Mucosa of rectum (tissue), 2 donors: Measurements from ENCODE around the gene APEX2.

ENCODE experiments used
- H3K27ac ChIP-seq, 2 donors: one replicate each; pipeline ENCODE4 v1.7.0; 2013; ENCODE audit warnings: inconsistent platforms in 2 of 2, low read depth in 2 of 2, low read length in 2 of 2
- H3K27me3 ChIP-seq, 2 donors: one replicate each; pipeline ENCODE4 v1.7.0; 2013; ENCODE audit warnings: low read length in 2 of 2; ENCODE audit not compliant: control insufficient read depth in 2 of 2, insufficient read depth in 2 of 2
- H3K36me3 ChIP-seq, 2 donors: one replicate each; pipeline ENCODE4 v1.7.0; 2013; ENCODE audit warnings: low read length in 2 of 2; ENCODE audit not compliant: control insufficient read depth in 2 of 2, insufficient read depth in 2 of 2
- H3K4me1 ChIP-seq, 2 donors: one replicate each; pipeline ENCODE4 v1.7.0; 2013; ENCODE audit warnings: low read length in 2 of 2, mild to moderate bottlenecking in 1 of 2; ENCODE audit not compliant: control insufficient read depth in 2 of 2, insufficient read depth in 2 of 2
- H3K4me3 ChIP-seq, 2 donors: one replicate each; pipeline ENCODE4 v1.7.0; 2013; ENCODE audit warnings: low read length in 2 of 2
- H3K9ac ChIP-seq, 2 donors: one replicate each; pipeline ENCODE4 v1.7.0; 2013; ENCODE audit warnings: low read length in 2 of 2, low read depth in 1 of 2, mild to moderate bottlenecking in 1 of 2
- H3K9me3 ChIP-seq, 2 donors: one replicate each; pipeline ENCODE4 v1.7.0; 2013; ENCODE audit warnings: low read length in 2 of 2; ENCODE audit not compliant: control insufficient read depth in 2 of 2
- donor health status: healthy.
- donor health status: Normal muscosa, but diverticular disease.

Gene APEX2

DNA sequence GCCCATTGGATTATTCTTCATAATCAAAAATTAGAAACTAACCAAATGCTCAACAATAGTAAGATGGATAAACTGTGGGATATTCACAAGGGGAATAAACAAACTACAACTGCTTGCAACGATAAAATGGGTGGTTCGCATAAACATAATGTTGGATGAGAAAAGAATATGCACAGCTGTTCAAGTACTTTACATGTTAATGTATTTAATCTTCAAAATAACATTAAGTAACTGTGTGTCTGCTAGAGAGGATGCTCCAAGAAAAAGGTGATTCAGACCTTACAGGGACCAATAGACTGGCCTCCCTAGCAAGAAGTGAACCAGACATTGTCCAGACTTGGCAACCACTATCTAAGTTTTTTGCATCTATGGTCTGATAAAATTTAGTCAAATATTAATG is 8.5 kb upstream of the APEX2 start:
- H3K27ac ChIP-seq, result no peak overlapping the region
- H3K9me3 ChIP-seq, result no peaks in the 10 kb centered on the region
- no peak overlapping the region for H3K4me3 ChIP-seq
- H3K27me3 ChIP-seq, result peaks cover 0 to 3% of the 10 kb centered on the region in 2 donors
- no peaks in the 10 kb centered on the region for H3K36me3 ChIP-seq
- H3K4me1 ChIP-seq, result no peaks in the 10 kb centered on the region
- H3K9ac ChIP-seq, result no peak overlapping the region

DNA sequence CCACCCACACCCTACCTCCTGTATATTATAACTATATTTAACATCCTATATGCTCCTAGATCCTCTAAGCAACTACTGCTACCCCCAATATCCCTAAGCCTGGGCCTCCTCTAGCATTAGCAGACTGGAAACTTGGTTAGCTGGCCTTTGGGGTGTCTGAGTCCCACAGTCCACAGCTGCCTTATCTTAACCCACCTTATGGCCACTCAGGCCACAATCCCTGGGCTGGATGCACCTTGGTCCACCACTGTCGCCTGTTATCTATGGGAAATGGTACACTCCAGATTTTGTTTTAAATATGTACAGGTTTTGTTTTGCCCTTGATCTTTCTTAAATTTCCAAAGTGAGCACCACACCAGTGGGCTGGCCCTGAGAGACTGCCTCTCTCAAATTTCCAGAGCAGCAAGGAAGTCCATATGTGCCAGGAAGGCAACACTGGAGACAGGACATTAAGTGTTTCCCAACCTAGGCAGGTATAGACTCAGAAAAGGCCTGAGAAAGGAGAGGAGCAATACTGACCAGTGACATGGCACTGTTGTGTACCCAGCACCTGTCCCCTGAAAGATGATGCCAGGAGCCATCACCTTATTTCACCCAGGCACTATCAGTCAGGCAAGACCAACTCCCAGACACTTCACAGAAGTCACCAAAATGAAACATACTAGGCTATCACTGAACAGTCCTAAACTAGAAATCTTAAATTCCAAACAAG is 7.1 kb upstream of the APEX2 start:
- Histone ChIP-seq H3K9ac (no peak overlapping the region), H3K9me3 (no peaks in the 10 kb centered on the region), H3K36me3 (no peaks in the 10 kb centered on the region), H3K4me1 (no peaks in the 10 kb centered on the region), H3K4me3 (no peak overlapping the region), H3K27ac (no peak overlapping the region), H3K27me3 (peaks cover 0 to 3% of the 10 kb centered on the region in 2 donors)

GRCh38 chrX:54994099-54994498 is 6.1 kb upstream of the APEX2 start, which contains the start of gene PFKFB1:
TSS of gene PFKFB1 (minus strand) at chrX:54994188. CDS start at chrX:54994007, 181 bp downstream.
- Histone ChIP-seq H3K9me3 (no peaks in the 10 kb centered on the region), H3K4me3 (no peak within 1 kb of the TSS), H3K27me3 (peaks cover 0 to 3% of the 10 kb centered on the region in 2 donors), H3K36me3 (no peaks in the 10 kb centered on the region), H3K4me1 (no peaks in the 10 kb centered on the region), H3K9ac (no peak within 1 kb of the TSS), H3K27ac (no peak within 1 kb of the TSS)

- Histone ChIP-seq H3K9me3 (no peaks in the 10 kb centered on the region), H3K4me1 (no peaks in the 10 kb centered on the region), H3K27me3 (peaks cover 0 to 3% of the 10 kb centered on the region in 2 donors), H3K36me3 (no peaks in the 10 kb centered on the region), H3K27ac (no peak overlapping the region), H3K9ac (no peak overlapping the region), H3K4me3 (no peak overlapping the region)
Observed at GRCh38 chrX:54994668-54995351, 5.4 kb upstream of the APEX2 start.

DNA sequence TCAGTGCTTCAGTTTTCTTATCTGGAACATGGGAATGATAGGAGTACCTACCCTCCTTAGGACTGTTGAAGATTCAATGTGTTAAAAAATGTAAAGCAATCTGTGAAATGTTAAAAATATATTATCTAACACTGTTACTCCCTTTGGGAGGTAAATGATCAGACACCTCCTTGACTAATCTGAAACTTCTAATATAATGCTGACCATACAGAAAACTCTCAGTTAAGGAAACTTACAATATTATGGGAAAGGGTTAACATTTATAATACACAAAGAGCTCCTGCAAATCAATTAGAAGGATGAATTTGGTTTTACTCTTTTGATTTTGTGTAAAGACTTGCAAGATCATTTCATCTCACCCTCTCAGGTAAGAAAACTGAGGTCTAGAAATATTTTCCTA is 4.5 kb upstream of the APEX2 start:
- Histone ChIP-seq H3K4me3 (no peak overlapping the region), H3K9ac (no peak overlapping the region), H3K36me3 (no peaks in the 10 kb centered on the region), H3K27ac (no peak overlapping the region), H3K27me3 (peaks cover 0 to 3% of the 10 kb centered on the region in 2 donors), H3K4me1 (peaks cover 0 to 2% of the 10 kb centered on the region in 2 donors), H3K9me3 (no peaks in the 10 kb centered on the region)

GRCh38 chrX:55004231-55004630 is 4.1 kb downstream of the APEX2 start:
- Histone ChIP-seq H3K4me1 (peaks cover 15 to 20% of the 10 kb centered on the region in 2 donors), H3K27me3 (no peaks in the 10 kb centered on the region), H3K4me3 (no peak overlapping the region), H3K36me3 (peaks cover 0 to 30% of the 10 kb centered on the region in 2 donors), H3K9ac (no peak overlapping the region), H3K27ac (no peak overlapping the region), H3K9me3 (no peaks in the 10 kb centered on the region)

DNA sequence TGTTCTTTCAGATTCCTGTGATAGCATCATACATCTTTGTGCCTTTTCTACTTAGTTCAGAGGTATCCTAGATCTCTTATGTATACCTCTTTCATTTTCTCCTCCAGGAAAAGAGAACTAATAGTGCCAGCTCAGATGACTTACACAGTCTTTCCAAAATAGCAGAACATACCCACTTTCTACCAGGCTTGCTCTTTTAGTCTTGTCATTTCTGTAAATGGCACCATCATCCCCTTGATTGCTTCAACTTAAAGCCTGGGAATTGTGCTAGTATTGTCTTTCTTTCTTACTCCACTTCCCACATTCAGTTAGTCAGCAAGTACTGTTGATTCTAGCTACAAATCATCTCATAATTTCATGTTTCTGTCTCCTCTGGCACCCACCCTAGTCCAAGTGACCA is 5.1 kb downstream of the APEX2 start:
- no peak overlapping the region for H3K9ac ChIP-seq
- no peaks in the 10 kb centered on the region for H3K27me3 ChIP-seq
- no peak overlapping the region for H3K4me3 ChIP-seq
- peaks cover 15 to 20% of the 10 kb centered on the region in 2 donors for H3K4me1 ChIP-seq
- H3K9me3 ChIP-seq, result no peaks in the 10 kb centered on the region
- H3K27ac ChIP-seq, result no peak overlapping the region
- H3K36me3 ChIP-seq, result peaks cover 0 to 30% of the 10 kb centered on the region in 2 donors

DNA sequence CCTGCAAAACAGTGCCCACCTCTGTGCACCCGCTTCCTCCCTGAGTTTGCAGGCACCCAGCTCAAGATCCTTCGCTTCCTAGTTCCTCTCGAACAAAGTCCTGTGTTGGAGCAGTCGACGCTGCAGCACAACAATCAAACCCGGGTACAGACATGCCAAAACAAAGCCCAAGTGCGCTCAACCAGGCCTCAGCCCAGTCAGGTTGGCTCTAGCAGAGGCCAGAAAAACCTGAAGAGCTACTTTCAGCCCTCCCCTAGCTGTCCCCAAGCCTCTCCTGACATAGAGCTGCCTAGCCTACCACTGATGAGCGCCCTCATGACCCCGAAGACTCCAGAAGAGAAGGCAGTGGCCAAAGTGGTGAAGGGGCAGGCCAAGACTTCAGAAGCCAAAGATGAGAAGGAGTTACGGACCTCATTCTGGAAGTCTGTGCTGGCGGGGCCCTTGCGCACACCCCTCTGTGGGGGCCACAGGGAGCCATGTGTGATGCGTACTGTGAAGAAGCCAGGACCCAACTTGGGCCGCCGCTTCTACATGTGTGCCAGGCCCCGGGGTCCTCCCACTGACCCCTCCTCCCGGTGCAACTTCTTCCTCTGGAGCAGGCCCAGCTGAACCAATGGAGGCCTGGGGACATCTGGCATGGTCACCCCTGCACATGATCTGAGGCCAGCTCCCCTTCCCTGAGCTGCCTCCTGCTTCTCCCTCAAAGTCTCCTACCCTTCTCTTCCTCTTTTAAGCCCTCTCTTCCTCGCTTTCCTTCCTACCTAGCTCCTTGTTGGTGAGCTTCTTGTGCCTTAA is 6.9 kb downstream of the APEX2 start:
- Histone ChIP-seq H3K27me3 (no peaks in the 10 kb centered on the region), H3K27ac (peak overlapping the region; percentile 56 to 85)

DNA sequence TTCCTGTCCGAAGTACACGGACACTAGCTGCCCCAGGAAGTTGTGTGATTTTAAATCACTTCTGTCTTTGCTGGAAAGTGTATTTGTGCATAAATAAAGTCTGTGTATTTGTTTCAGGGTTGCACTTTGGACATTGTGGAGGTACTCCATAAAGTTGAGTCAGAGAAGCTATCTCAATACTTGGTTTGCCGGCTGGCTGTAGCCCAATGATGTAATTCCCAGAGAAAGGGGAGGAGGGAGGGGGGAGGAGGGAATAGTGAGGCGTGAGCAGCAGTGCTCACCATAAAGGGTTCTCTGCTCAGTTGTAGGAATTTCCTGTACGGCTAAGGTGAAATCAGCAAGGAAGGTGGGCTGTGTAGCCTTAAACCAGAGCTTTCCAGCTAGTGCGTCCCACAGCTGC is 7.5 kb downstream of the APEX2 start:
- Histone ChIP-seq H3K4me1 (peaks cover 10 to 11% of the 10 kb centered on the region in 2 donors), H3K9me3 (no peaks in the 10 kb centered on the region), H3K27ac (peak overlapping the region; percentile 85), H3K27me3 (no peaks in the 10 kb centered on the region), H3K36me3 (peaks cover 0 to 25% of the 10 kb centered on the region in 2 donors), H3K4me3 (peak overlapping the region in 1 of 2 donors; percentile 26), H3K9ac (peak overlapping the region; percentile 44 to 63)

More for the DNA sequence above, 6.9 kb downstream of the APEX2 start:
- Histone ChIP-seq H3K4me3 (peak overlapping the region in 1 of 2 donors; percentile 26), H3K9ac (peak overlapping the region; percentile 1 to 44), H3K36me3 (peaks cover 0 to 30% of the 10 kb centered on the region in 2 donors), H3K4me1 (peaks cover 10 to 11% of the 10 kb centered on the region in 2 donors), H3K9me3 (no peaks in the 10 kb centered on the region)
